Right ventricle myocardium superior (tissue), 1 donor: ENCODE measurements around the gene SIGLEC14. TPM values are rescaled to one million over a fixed set of nuclear protein-coding genes. Genes with fewer than 3 reads are reported as not detected.
A peak's percentile ranks its signal among the peaks of the same experiment; 100 is the strongest.

Experiments
- ATAC-seq: fragments of 200-7000 bp; cut with Tn5 transposase; one replicate; pipeline ENCODE4 v1.9.1; 2020; ENCODE audit warnings: mild to moderate bottlenecking; ENCODE audit not compliant: poor library complexity
- DNase-seq: peaks from one replicate; pipeline ENCODE4 v3.0.0-alpha.2; 2020
- intact Hi-C: fragments of 100-400 bp; cut with DNase I; formaldehyde crosslinking; loops from one replicate; pipeline ENCODE4 v1.11.2; 2022
- microRNA-seq: library from miRNA; unstranded; fragments of <30 nt; microRNA quantifications from one replicate; pipeline ENCODE4 v1.2.0, GENCODE V29; 2020
- total RNA-seq: library from RNA; stranded (reverse); fragmentation: NEBNext Ultra II Directional; extraction: Animal tissue kit (Norgen Biotek cat#: 25700); gene quantifications from one replicate; pipeline ENCODE4 v1.2.1, GENCODE V29; 2021
- donor health status: DM: no; HTN: yes; CAD: no; lungs with severe emphysema.

The SIGLEC14 gene
- total RNA-seq, 1 donor from 2014 or later: 1.00 TPM

DNA sequence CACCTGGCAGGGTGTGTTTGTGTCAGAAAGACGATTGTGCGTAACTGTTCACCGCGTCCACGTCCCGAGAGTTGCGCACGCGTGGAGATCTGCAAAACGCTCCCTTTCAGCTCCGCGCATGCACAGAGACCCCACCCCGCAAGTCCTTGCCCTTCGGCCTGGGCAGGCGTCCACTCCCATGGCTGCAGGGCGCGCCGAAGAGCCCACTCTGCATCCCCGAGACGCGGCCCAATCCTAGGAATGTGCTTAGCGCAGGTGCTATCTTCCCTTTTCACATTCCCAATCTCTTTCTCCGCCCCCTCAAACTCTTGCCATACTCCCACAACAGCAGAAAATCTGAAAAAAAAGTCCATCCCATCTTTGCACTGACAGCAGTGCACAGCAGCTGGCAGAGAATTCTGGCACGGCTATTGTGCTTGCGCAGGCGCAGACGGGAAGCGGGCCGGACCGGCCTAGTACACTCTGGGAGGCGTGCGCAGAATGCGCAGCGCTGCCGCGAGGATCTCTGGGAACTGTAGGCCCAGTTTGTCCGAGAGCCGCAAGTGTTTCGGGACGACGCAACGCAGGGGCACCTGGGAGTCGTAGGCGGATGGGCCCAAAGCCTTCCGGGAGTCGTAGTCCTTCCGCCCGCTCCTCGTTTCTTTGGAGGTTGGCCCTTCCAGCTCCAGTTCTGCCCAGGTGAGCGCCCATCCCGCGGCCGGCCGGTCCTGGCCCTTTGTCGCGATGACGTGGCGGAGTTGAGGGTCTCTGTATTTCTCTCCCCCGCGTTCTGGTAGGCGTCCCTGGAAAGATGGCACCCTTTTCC is 52.5 kb downstream of the SIGLEC14 start:
- DNase-seq (peak; percentile 100), ATAC-seq (peak; percentile 100)
- intact Hi-C loops: no loop called here

DNA sequence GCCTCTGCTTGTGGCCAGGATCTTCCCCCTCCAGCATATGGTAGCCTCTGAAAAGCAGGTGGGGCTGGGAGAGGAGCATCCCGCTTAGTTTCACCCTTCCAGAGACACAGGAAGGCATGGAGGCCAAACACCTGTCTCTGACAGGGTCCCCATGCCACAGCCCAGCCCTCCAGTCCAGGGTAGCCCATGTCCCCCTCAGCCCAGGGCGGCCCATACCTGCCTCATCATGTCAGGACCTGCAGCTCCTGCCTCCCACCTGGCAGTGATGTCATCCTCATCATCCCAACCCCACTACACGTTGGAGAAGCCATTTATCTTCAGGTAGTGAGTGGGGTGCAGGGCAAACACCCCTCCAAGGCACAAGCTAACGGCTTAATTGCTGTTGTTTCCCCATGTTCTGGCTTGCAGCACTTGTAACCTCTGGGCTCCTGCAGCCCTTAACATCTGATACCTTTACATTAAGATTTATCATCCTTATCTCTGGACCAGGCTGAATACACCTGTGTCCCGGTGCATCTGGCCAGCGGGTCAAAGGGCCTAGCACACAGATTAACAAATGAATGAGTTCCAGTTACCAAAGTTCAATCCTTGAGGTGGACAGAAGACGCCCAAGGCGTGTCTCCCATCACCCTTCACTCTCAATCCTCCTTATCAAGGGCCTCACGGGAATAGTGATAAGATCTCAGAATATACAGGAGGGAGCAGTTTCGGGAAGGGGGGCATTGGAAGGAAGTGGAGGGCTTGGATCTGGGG is 53.3 kb downstream of the SIGLEC14 start:
- intact Hi-C loops: no loop called here
- DNase-seq (no peak), ATAC-seq (no peak)

Small RNAs within 50 kb of the gene (microRNA-seq; reads per million reads assigned to microRNA genes)
- gene MIR125A: 4,376 reads per million, percentile 92 among the genes with 10 or more reads in this experiment
- 8,488 reads per million, percentile 95 among the genes with 10 or more reads in this experiment for gene MIR99B
- 5,810 reads per million, percentile 94 among the genes with 10 or more reads in this experiment for gene MIRLET7E

Other genes starting within 250 kb of the SIGLEC14 start
- 0.19 TPM for gene SIGLEC10, start 229.2 kb downstream of the SIGLEC14 start, total RNA-seq
- 0.13 TPM for gene SIGLEC8, start 188.4 kb downstream of the SIGLEC14 start, total RNA-seq
- not detected for gene CEACAM18, start 168.3 kb downstream of the SIGLEC14 start, total RNA-seq
- not detected for gene SIGLEC12, start 145.0 kb downstream of the SIGLEC14 start, total RNA-seq
- 0.16 TPM for gene SIGLEC6, start 115.2 kb downstream of the SIGLEC14 start, total RNA-seq
- gene ZNF175, start 75.5 kb downstream of the SIGLEC14 start, total RNA-seq: 6.5 TPM
- gene SIGLEC5, start 16.4 kb downstream of the SIGLEC14 start, total RNA-seq: not detected
- 10.1 TPM for gene SPACA6, start 46.5 kb upstream of the SIGLEC14 start, total RNA-seq
- gene HAS1, start 77.2 kb upstream of the SIGLEC14 start, total RNA-seq: 0.70 TPM
- 3.5 TPM for gene FPR1, start 105.1 kb upstream of the SIGLEC14 start, total RNA-seq
- gene FPR2, start 114.4 kb upstream of the SIGLEC14 start, total RNA-seq: 0.59 TPM
- gene FPR3, start 148.3 kb upstream of the SIGLEC14 start, total RNA-seq: 4.0 TPM
- 6.5 TPM for gene ZNF577, start 241.1 kb upstream of the SIGLEC14 start, total RNA-seq